NB4 (cell line): Measurements from ENCODE around the gene GRM8.

Source experiments
- DNase-seq: peaks from one replicate; pipeline ENCODE4 v3.0.0; 2010; ENCODE audit warnings: low read depth
- H3K4me3 ChIP-seq: one replicate; pipeline ENCODE4 v1.5.1; 2011; ENCODE audit warnings: mild to moderate bottlenecking, low read depth, low read length, moderate library complexity
- CTCF ChIP-seq: IDR thresholded peaks from one replicate; pipeline ENCODE4 v1.5.1; 2012; ENCODE audit warnings: low read depth, low read length
- MAX ChIP-seq: IDR thresholded peaks from 2 replicates; pipeline ENCODE4 v1.6.1; 2011; ENCODE audit warnings: low read depth, low read length
- MYC ChIP-seq: IDR thresholded peaks from 2 replicates; pipeline ENCODE4 v1.6.1; 2011; ENCODE audit warnings: low read depth, low read length
- POLR2A ChIP-seq: IDR thresholded peaks from 2 replicates; pipeline ENCODE4 v1.6.1; 2011; ENCODE audit warnings: mild to moderate bottlenecking; ENCODE audit not compliant: insufficient read length; ENCODE audit errors: extremely low read depth

Gene GRM8

GRCh38 chr7:127250312-127251035, 2.3 kb downstream of the GRM8 start:
- TF ChIP-seq MAX (no peak), CTCF (peak; percentile 1)
- no peak for DNase-seq
- no peak overlapping the region for H3K4me3 ChIP-seq

GRCh38 chr7:127245607-127246006, 7.1 kb downstream of the GRM8 start:
- TF ChIP-seq MYC, result no peak
- no peak for TF ChIP-seq POLR2A
- no peak for TF ChIP-seq MAX
- no peak for TF ChIP-seq CTCF
- no peak overlapping the region for H3K4me3 ChIP-seq
- no peak for DNase-seq

DNA sequence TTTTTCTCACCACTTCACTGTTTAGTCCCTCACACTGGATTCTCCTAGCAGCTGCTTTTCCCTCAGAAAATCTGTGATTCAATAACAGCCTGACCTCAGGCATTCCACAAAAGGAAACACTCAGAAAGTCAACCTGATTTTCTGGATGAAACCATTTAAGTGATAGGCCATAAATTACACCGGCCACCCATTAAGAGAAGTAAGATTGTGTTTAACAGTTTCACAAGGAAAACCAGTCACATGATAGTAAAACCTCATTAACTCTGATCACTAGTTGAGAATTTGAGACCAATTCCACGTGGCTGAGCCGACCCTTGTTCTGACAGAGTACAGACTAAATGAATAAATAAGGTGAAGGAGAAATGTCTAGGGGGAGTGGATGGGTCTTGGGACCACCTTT, 7.7 kb downstream of the GRM8 start:
- DNase-seq, result no peak
- TF ChIP-seq MAX, result no peak
- H3K4me3 ChIP-seq, result no peak overlapping the region

GRCh38 chr7:127239814-127240213, 12.9 kb downstream of the GRM8 start:
- no peak overlapping the region for H3K4me3 ChIP-seq
- peak; percentile 38 for DNase-seq
- no peak for TF ChIP-seq MAX
- peak; percentile 49 for TF ChIP-seq CTCF

- DNase-seq, result no peak
- TF ChIP-seq POLR2A (no peak), MAX (no peak), MYC (no peak), CTCF (no peak)
These were observed 19.1 kb downstream of the GRM8 start for GRCh38 chr7:127233630-127234029.

DNA sequence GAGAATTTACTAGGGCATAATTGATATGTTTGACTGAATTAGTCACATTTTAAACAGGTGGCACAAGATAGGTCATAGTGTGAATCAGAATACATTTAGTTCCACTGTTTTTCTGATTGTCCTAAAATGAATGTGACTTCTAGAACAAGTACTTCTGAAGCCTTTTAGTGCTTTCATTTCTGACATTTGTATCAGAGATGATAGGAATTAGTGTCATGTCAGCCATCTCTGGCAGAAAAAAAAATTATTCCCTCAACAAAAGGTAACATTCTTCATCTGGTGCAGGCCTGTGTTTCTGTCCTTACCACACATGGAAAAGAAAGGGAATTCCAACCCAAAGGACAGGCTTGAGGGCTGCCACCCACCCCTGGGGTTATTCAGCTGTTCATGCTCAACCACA, 21.3 kb downstream of the GRM8 start:
- no peak overlapping the region for H3K4me3 ChIP-seq
- TF ChIP-seq MYC (no peak), POLR2A (no peak), CTCF (no peak), MAX (no peak)
- no peak for DNase-seq

More at GRCh38 chr7:127233630-127234029, 19.1 kb downstream of the GRM8 start:
- H3K4me3 ChIP-seq, result no peak overlapping the region
